DLD1 (cell line): ENCODE results near the gene ADK.
"Not testable (repeated sequence)": the region's sequence is repeated elsewhere in the genome, so short reads cannot be mapped to it uniquely, and the experiment has no call there.

Source experiments
- in situ Hi-C: cut with HindIII; loops from 2 replicates; pipeline ENCODE4 v1.10.0; 2017; ENCODE audit warnings: low sequenced_read_pairs

Gene ADK

DNA sequence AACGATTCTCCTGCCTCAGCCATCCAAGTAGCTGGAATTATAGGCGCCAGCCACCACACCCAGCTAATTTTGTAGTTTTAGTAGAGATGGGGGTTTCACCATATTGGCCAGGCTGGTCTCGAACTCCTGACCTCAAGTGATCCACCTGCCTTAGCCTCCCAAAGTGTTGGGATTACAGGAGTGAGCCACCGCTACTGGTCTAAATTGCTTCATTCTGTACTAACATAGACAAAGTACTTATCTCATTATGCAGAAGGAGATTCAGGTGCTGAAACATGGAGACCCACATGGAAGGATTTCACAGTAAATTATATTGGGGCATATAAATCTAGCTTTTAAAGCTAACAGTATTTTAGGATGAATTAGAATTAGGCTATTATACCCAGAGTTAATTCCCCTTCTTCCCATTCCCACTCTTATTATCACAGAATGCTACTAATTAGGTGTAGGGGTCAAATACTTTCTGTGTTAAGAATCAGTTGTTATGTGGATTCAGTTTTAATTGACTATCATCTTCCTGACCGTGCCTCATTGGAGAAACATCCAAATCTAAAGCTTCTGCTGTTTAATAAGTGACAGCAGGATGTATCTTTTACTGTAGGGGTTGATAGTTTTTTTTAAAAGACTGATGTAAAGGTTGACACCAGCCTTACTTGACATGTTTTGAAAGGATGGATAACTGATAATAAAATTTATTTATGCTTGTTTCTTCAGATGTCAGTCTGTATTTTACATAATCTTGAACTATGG, 27.2 kb downstream of the ADK start:
- in situ Hi-C loops, result no loop called here

DNA sequence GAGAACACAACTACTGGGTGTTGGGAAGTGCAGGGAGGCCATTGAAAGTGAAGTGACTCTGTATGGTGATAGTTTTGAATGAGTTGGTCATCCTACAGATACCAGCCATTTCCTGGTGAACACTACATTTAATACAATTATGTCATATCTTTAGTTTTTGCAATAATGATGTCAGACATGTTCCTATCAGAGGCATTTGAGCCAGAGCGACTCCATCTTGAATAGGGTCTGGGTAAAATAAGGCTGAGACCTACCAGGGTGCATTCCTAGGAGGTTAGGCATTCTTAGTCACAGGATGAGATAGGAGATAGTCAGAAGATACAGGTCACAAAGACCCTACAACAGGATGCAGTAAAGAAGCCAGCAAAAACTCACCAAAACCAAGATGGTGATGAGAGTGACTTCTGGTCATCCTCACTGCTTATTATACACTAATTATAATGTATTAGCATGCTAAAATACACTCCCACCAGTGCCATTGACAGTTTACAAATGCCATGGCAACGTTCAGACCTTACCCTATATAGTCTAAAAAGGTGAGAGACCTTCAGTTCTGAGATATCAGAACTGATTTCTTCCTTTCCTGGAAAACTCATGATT, 28.2 kb downstream of the ADK start:
- in situ Hi-C loops, result no loop called here

DNA sequence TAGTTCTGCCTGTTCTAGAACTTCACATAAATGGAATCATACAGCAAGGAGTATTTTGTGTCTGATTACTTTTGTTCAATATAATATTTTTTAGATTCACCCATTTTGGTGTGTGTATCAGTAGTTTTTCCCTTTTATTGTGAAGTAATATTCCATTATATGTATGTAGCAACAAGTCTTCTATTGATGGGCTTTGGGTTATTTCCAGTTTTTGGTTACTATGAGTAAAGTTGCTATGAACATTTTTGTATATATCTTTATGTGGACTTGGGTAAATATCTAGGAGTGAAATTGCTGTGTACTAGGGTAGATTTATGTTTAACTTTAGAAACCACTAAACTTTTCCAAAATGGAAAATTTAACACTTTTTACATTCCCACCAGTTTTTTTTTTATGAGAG, 35.7 kb downstream of the ADK start:
- in situ Hi-C loops, result no loop called here

DNA sequence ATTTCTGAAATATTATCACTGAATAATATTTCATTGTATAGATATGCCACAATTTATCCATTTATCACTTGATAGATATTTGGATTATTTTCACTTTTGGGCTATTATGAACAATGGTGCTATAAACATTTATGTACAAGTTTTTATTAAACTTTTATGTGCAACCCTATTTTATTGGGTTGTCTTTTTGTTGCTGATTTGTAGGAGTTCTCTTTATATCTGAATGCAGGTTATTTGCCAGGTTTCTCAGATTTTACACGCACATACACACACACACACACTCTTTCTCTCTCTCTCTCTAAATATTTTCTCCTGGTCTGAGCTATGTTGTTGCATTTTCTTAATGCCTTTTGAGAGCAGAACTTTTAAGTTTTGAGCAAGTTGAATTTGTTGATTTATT, 36.2 kb downstream of the ADK start:
- in situ Hi-C loops, result no loop called here

DNA sequence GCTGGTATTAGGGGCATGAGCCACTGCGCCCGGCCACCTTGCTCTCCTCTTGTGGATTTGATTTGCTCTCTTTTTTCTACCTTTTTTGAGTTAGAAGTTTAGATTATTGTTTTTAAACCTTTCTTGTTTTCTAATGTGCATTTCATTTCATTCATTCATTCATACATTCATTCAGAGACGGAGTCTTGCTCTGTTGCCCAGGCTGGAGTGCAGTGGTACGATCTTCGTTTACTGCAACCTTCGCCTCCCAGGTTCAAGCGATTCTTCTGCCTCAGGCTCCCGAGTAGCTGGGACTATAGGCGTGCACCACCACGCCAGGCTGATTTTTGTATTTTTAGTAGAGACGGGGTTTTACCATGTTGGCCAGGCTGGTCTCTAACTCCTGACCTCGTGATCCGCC, 37.6 kb downstream of the ADK start:
- in situ Hi-C loops, result not testable (repeated sequence)

DNA sequence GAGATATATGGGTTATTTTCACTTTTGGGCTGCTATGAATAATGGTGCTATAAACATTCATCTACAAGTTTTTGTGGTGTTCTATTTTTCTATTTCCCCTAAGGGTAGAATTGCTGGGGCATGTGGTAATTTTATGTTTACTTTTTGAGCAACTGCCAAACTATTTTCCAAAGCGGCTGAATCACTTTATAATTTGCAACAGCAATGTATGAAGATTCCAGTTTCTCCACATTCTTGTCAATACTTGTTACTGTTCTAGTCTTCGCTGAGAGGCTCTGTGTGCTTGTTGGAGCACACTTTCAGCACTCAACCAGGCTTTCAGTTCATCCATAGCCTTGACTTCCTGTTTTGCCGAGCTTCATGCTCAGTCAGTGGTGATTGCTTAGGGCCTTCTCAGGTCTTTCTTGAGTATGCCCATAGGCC, 39.0 kb downstream of the ADK start:
- in situ Hi-C loops, result no loop called here

DNA sequence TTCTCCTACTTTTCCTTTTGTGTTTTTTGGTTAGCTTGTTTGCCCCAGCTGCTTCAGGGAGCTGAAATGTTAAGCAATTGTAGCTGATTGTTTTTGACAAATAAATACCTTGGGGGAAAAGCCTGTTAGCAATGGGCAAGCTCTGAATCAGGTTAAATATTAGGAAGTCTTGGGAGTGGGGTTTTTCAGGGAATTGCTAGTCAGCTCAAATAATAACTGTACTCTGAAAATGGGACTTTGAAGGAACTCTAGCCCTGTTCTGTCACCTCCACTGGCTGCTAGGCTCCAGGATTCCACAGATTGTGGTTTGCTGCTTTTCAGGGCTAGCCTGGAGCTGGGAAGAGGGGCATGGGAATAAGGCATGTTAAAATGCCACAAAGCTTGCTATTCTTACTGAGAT, 39.5 kb downstream of the ADK start:
- in situ Hi-C loops, result no loop called here

DNA sequence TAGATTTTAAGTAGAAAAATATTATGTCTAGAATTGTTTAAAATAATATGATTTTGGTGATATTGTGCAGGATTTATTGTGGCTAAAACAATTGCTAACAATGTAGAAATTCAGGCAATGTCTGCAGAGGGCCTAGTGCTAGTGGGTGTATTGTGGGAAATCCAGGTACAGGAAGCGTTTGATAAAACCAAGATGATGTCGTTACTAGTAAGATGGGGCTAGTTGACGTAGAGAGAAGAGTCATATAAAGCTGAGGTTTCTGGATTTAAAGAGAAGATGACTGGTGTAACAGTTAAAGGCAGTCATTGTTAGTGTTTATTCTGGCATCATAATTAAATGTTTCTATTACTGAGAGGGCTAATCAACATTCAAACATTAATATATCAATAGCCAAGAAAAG, 43.5 kb downstream of the ADK start:
- in situ Hi-C loops, result no loop called here

DNA sequence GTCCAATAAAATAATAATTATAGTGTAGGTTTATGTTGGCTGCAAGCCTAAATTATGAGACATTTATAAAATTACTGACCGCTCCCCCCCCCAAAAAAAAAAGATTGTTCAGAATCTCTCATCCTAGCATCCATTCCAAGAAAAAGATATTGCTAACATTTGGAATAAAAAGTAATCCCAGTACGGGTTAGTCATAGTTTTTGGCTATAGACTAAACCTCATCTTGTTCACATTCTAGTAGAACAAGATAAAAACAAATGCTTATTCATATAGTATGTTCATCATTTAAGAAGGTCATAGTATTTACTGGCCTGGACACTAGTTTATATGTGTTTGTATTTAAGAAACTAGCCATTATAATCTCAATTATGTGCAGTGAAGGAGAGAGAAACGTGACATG, 44.0 kb downstream of the ADK start:
- in situ Hi-C loops, result no loop called here

DNA sequence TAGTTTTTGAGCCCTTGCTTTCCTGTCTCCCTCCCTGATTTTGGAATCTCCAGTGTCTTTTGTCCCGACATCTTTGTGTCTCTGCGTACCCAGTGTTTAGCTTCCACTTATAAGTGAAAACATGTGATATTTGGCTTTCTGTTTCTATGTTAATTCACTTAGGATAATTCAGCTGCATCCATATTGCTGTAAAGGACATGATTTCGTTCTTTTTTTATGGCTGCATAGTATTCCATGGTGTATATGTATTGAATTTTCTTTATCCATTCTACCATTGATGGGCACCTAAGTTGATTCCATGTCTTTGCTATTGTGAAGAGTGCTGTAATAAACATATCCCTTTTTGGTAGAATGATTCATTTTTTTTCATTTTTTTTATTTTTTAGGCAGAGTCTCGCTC, 48.3 kb downstream of the ADK start:
- in situ Hi-C loops, result no loop called here

DNA sequence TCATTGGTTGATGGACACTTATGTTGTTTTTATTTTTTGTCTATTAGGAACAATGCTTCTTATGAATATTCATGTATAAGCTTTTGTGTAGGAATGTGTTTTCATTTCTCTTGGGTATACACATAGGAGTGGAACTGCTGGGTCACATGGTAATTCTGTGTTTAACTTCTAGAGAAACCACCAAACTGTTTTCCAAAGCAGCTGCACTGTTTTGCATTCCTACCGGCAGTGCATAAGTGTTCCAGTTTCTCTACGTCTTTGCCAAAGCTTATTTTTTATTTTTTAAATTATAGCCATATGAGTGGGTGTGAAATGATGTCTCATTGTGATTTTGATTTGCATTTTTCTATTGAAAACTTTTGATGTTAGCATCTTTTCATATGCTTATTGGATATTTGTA, 51.3 kb downstream of the ADK start:
- in situ Hi-C loops, result no loop called here

DNA sequence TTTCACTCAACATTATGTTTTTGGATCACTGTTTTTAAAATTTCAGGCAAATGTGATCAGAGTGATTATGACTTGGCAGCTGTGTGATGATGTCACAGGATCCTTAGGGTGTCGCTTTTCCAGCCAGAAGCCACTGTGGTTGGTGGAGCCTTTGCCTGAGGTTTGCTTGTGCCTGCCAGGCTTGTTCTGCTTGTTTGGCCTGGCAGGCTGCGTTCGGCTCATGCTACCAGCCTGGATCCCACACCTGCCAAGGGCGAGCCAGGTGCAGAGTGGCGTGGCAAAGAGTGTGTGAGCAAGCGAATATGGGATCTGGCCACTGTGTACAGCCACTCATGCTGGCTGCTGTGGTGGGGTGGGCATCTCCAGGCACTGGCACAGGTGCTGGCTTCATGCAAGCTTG, 55.7 kb downstream of the ADK start:
- in situ Hi-C loops, result no loop called here

DNA sequence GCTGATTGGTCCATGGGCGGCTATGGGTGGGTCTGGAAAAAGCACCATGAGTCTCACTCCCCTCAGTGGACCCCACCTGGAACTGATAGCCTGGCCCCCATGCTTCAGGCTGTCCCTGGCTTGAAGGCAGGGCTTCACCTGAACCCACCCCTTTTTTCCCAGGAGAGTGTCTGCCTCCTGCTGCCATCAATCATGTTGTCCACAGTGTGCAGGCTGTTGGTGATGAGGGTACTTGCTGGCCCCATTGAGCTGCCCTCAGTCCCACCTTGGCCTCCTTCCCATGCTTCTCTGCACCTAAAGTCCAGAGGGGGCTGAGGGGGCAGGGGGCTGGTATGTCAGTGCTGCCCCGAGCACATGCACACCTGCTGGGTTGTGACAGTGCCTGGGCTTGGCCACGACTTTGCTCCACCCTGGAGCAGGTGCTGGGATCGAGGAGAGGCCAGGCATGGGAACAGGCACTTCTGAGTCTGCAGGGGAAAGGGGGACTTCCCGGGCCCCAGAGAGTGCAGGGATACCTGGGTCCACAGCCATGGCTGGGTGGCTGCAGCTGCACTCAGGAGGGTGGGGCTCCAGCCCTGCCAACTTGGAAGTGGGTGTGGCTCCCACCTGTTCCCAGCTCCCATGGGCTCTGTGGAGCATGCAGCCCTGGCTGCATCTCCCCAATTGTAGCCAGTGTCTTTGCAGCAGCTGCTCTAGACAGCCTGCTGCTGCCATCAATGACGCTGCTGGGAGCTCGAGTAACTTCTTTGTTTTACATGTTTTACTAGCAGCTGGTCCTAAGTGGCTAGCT, 56.9 kb downstream of the ADK start:
- in situ Hi-C loops, result no loop called here

DNA sequence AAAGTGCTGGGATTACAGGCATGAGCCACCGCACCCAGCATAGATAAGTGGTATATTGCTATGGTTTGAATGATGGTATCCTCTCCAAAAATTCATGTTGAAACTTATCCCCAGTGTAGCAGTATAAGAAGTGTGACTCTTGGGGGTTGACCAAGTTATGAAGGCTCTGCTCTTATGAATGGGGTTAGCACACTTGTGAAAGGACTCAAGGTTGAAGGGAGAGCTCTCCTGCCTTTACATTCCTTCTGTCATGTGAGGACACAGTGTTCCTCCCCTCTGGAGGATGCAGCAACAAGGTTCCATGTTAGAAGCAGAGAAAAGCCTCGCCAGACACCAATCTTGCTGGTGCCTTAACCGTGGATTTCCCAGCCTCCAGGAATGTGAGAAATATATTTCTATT, 58.0 kb downstream of the ADK start:
- in situ Hi-C loops, result no loop called here

DNA sequence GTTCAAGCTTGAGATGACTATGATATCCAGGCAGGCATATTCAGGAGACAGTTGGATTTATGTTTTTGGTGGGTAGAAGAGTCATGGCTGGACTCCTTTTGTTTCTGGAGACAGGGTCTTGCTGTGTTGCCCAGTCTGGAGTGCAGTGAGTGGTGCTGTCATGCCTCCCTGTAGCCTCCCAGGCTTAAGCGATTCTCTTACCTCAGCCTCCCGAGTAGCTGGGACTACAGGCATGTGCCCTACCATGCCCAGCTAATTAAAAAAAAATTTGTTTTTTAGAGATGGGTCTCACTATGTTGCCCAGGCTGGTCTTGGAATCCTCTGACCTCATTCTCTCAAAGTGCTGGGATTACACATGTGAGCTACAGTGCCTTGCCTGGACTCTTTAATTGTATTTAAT, 62.0 kb downstream of the ADK start:
- in situ Hi-C loops, result no loop called here

DNA sequence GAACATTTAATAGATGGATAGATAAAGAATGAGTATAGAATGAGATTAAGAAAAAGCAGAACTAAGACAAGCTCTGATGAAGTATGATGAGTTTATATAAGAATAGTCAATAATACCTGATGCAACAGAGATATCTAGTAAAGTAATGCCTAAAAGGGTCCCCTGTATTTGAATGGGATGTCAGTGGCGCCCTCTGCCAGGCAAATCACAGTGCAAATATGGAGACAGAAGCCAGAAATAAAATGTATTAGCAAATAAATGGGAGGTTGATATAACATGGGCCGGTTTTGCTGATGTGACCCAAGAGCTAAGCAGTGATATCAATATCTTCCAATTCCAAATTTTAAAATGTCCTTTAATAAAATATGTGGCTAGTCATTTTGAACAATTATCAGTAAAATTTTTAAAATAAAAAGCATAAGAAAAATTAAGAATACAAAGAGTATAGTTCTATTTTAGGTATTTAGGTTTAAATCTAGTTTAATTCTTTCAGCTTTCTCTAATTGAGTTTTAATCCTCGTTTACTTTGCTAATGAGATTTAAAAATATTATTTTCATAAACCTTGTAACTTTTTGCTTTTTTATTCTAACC, 62.6 kb downstream of the ADK start:
- in situ Hi-C loops, result no loop called here

DNA sequence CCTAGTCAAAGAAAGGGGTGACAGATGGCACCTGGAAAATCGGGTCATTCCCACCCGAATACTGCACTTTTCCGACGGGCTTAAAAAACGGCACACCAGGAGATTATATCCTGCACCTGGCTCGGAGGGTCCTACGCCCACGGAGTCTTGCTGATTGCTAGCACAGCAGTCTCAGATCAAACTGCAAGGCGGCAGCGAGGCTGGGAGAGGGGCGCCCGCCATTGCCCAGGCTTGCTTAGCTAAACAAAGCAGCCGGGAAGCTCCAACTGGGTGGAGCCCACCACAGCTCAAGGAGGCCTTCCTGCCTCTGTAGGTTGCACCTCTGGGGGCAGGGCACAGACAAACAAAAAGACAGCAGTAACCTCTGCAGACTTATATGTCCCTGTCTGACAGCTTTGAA, 66.1 kb downstream of the ADK start:
- in situ Hi-C loops, result not testable (repeated sequence)

DNA sequence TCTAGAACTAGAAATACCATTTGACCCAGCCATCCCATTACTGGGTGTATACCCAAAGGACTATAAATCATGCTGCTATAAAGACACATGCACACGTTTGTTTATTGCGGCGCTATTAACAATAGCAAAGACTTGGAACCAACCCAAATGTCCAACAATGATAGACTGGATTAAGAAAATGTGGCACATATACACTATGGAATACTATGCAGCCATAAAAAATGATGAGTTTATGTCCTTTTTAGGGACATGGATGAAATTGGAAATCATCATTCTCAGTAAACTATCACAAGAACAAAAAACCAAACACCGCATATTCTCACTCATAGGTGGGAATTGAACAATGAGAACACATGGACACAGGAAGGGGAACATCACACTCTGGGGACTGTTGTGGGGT, 71.4 kb downstream of the ADK start:
- in situ Hi-C loops, result not testable (repeated sequence)

DNA sequence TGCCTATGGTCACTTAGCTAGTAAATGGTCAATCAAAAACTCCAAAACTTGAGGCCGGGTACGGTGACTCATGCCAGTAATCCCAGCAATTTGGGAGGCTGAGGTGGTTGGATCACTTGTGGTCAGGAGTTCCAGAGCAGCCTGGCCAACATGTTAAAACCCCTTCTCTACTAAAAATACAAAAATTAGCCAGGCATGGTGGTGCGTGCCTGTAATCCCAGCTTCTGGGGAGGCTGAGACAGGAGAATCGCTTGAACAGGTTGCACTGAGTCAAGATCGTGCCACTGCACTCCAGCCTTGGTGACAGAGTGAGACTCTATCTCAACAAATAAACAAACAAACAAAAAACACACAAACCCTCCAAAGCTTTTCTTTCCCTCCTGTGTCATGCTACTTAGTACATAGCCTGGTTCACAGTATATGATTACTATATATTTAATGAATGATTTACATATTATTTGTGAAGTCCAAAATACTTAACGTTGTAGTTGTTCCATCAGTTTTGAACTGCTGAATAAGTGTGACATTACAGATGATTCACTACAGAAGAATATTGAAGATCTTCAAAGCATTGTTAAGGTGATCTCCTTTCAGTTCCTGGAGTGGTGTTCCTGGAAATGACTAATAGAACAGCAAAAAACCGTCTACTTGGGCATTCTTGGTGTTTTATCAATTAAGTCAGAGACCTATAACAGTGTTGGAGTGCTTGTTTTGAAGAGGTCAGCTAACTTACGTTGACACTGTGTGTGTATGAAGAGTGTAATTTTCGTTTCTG, 72.9 kb downstream of the ADK start:
- in situ Hi-C loops, result no loop called here

DNA sequence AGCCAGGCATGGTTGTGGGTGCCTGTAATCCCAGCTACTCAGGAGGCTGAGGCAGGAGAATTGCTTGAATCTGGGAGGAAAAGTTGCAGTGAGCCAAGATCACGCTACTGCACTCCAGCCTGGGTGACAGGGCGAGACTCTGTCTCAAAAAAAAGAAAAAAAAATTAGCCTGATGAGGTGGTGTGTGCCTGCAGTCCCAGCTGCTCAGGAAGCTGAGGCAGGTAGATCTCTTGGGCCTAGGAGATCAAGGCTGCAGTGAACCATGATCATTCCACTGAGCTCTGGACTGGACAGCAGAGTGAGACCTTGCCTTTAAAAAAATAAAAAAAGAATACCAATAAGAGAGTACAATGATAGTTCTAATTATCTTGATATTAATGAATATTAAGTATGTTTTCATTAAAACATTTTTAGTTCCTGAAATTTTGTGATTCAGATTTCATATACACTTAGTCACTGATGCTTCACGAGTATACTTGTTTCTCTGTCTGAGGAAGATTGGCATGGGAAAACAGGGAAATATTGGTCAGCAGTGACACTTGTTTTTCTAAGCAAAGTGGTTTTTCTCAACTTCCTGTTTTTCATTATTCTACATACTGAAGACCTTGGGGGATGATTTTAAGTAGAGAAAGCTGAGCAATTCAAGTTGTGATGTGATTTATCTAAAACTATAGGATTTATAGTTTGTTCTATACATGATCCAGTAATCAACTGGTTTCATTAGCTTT, 76.8 kb downstream of the ADK start:
- in situ Hi-C loops, result no loop called here
